HG03095 (cell line): ENCODE results near the gene SLC9A5.

Experiments
- ATAC-seq: cut with Tn5 transposase; IDR thresholded peaks from one replicate; pipeline ENCODE4 v1.9.1; 2021; ENCODE audit warnings: moderate library complexity; ENCODE audit not compliant: unreplicated experiment

Gene SLC9A5

DNA sequence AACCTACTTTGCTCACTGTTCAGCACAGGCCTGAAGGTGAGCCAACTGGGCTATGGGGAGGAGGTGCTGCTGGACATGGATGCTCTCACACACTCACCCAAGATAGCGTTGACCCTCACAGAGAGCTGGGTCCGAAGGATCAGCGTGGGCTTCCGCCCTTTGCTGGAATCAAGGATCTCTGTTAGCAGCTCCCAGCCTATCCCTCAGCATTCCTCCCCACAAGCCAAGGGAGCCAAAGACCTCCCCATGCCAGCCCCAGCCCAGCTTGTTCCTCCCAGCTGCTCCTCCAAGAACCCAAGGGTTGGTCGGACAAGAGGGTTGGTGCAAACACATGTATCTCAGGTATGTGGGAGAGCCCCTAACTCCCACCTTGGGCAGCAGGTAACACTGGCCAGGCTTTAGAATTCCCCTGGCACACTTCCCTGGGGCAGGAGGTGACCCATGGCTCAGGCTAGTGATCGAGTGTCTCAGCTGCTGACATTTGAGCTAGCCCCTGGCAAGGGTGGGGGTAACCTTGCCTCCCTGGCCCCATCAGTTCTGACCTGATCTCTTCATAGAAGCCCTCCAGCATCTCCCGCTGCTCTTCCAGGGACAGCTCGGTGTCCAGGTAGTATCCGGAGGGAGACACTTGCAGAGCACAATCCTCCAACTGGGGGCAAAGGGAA is 9.8 kb upstream of the SLC9A5 start:
- no peak for ATAC-seq

DNA sequence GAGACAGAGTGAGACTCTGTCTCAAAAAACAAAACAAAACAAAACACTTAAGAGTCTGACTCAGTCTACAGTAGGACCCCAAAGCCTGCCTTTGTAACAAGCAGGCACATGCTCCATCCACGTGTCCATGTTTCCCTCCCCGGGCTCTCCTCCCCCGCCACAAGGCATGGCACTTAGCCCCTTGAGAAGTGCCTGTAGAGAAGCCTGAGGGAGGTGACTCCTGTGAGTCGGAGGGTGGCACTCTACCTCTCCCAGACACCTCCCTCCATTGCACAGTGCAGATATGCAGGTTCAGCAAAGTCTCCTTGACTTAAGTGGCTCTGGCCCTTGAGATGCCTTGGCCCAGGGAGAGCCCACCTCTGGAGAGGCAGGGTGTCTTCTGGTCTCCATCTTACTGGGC is 8.3 kb upstream of the SLC9A5 start:
- no peak for ATAC-seq

DNA sequence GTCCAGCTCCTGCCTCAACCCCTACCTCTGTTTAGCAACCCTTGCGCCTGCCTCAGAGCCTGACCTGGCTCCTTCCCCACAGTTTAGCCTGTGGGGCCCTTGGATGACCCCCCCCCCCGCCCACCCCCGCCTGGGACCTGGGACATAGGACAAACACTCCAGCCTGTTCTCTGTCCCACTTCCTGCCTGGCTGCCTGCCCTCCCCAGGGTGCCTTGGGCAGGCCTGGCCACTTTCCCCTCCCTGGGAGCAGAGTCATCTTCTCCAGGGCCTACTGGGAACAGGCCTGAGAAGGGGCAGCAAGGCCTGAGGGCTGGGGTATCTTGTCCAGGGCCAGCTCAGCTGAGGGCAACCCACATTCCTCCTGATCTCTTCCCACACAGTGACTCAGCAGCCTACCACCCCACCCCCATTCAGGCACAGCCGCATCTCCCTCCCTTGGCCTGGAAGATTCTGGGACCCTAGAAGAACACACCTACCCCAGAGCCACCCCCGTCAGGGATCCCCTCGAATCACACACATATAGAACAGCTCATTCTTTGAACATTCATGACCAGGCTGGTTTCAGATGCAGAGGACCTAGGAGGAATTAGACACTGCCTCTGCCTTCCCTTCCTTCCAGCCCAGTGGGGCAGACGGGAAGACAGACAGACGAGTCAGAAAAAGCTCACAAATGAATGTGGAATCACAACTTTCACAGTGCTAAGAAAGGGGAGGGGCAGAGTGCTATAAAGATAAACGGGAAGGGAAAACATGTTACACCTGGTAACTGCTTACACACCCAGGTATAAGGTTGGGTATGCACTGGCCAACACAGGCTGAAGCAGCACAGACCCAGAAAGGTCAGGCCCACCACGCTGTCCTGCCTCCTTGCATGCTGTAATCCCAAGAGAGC is 7.5 kb upstream of the SLC9A5 start:
- ATAC-seq = no peak

DNA sequence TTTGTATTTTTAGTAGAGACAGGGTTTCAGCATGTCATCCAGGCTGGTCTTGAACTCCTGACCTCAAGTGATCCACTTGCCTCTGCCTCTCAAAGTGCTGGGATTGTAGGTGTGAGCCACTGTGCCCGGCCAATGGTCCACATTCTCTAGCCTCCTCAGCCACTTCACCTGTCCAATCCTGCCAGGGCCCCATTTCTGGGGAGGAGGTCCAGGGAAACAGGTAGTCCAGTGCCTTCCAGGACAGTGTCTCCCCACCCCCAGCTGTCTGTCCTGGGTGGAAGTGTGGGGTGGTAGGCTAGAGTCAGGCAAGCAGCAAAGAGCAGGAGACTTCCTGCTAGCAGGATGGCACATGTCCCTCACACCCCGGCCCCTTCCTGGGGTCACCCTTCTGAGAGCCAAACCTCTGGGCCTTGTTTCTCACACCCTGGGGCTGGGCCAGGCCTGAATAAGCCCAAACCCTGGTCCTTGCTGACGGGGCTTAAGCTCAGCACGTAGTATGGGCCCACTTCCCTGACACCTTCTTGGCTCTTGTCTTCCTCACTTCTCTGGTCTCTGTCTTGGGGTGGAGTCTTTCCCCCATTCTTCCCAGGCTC is 6.5 kb upstream of the SLC9A5 start:
- no peak for ATAC-seq

DNA sequence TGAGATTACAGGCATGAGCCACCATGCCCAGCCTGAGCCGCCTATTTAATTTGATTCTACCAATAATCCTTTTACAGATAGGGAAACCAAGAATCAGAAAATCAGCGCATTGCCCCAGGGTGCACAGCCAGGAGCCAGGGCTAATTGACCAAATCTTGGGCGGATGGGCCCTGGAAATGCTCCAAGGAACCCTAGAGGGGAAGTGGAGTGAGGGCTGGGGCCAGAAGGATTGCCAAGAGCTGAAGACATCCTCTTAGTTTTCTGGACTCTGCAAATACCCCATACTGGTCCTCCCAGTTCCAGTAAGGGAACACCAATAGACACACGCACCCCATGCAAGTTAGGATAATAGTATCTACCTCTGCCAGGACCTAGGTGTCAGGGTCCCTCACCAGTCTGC is 5.3 kb upstream of the SLC9A5 start:
- no peak for ATAC-seq

DNA sequence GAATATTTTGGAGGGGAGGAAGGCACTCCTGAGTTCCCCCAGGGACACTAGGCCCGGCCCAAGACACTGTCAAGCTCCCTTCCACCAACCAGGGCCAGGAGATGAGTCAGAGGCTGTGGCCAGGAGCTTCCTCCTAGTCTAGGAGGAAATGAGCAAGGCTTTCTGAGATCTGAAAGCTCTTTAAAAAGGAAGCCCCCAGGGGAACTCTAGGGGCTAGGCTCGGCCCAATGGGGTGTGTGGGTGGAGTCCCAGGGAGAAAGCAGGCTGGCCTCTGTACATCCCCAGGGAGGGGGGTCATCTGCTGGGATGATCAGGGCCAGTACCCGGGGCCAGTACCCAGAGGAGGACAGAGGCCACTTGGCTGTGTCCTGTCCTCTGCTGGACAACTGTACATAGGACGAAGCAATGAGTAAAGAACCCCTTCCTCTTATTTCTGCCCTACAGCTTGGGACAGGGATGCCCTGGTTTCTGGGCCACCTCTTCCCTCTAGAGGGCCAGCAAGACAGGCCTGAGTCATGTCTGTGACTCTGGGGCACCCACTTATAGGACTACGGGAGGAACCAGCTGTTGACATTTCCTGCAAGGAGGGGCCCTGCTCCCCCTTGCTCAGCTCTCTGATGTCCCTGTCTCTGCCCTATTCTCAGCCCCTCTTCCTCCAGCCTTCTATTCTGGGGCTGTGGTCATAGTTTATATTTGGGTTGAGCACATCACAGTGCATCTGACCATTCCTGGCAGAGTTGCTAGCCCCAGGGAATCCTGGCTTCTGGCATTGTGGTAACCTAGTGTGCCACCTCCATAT is 4.2 kb upstream of the SLC9A5 start:
- peak; percentile 50 for ATAC-seq

DNA sequence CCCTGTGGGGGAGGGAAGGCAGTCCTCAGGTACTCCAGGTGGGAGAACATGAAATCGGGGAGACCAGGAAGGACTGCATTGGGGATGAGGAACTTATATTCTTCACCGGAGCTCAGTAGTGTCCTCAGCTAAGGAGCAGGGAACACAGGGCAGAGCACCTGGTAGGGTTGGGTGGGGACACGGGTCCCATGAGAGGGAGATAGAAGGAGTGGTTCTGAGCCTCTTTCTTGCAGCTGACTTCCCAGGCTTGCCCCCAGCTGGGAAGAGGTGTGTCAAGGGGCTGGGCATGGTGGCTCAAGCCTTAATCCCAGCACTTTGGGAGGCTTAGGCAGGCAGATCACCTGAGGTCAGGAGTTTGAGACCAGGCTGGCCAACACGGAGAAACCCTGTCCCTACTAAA is 3.6 kb upstream of the SLC9A5 start:
- no peak for ATAC-seq

DNA sequence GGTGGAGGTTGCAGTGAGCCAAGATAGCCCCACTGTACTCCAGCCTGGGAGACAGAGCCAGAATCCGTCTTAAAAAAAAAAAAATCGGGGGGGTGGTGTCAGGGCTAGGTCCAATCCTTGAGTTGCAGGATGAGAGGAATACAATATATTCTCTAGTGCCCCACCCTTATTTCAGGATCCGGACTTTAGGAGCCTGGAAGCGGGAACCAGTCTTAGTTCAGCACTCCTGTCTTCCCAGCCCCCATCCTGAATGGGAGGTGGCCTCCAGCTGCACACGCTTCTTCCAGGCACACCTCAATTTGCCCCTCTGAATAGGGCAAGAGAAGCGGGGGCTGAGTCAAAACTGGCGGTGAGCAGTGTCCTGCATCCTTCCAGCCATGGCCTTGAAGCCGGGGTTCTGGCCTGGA is 3.1 kb upstream of the SLC9A5 start:
- no peak for ATAC-seq

DNA sequence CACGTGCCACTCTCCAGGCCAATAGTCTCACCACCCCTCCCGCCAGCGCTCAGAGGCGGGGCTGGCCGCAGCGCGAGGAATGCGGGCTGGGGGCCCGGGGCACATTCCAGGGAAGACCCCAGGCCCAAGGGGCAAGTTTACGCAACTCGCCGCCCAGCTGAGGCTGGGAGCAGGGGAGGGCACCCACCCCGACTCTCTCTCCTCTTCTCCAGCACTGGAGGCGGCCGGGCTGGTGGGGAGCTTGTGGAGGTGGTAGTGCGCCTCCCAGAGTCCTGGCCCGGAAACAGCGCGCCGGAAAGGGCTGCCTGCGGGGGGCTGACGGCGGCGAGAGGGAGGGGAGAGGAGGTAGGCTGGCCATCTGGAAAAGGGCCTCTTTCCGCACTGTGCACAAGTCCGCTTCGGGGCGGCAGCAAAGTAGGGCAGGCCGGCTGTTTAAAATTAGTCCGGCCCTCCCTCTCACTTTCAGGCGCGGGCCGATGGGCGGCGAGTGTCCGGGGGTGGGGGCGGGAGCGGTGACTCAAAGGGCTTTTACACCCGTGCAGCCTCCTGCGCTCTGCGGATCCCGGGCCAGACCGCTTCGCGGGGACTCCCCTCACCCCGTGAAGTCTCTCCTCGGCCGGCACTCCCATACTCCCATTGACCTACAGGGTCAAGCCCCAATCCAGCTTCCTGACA is 2.6 kb upstream of the SLC9A5 start:
- ATAC-seq = no peak

DNA sequence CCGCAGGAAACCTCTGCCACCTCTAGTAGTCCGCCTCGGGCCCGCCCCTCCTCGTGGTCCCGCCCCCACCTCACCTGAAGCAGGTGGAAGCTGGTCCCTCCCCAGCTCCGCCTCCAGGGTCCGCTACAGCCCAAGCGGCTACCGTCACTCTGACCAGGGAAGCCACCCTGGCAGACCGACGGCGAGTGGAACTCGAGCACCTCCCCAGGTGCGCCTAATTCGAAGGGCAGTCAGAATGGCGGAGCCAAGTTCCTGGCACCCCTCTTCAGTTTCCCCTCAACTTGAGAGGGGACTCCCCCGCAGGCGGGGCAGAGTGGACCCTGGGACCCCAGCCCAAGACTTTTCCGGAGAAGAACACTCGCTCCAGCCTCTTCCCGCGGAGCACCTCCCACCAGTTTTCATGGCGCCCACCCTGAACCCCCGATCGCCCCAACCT is 2.0 kb upstream of the SLC9A5 start:
- no peak for ATAC-seq

DNA sequence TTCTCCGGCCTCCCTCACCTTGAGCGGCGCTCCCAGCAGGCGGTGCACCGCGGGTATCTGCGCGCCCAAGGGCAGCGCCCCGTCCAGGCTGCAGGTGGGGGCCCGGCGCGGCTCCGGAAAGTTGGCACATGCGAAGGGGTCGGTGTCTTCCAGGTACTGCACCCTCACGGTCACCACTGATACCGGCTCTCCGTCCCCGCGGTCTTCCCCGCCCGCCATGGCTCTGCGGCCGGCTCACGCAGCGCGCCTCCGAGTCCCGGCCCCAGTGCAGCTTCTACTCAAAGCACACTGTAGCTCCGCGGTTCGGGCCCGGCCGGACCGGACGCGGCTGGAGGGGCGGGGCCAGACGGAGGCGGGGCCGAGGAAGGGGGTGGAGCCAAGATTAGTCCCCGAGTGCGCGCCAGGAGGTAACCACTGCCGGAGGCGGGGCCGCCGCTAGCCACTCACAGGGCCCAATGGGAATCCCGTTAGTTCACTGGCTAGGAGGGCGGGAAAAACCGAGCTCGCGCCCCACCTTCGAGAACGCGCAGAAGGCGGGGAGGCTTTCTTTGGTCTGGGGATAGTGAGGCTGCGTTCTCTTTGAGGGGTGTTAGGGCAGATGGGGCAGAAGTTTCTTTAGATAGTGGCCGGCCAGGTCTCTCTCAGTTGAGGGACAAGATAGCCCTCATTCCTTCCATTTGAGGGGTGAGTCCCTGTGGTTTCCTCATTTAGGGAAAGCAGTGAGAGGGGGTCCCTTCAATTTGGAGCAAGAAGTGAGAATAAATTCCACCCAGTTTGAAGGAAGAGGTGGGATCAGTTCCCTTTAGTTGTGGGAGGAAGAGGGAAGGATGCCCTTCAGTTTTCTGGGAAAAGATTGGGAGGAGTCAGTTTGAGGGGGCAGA is 1.3 kb upstream of the SLC9A5 start, which contains the start of gene FHOD1:
Gene FHOD1, minus strand, starts transcription at position 290 of the 881 bp plus-strand sequence. Its CDS starts 71 bp downstream, at position 219.
- peak; percentile 35 for ATAC-seq

DNA sequence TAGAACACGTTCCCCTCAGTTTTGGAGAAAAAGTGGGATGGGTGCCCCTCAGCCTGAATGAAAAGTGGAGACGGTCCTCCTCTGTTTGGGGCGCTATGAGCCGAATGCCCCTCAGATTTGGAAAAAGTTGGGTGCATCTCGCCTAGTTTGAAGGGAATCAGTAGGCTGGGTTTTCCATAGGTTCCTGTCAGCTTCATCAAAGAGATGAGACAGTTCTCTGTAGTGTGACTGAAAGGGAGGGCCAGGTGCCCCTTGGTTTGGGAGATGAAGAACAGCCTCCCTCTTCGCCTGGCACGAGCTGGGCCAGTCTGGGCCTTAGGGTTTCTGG is 742 bp upstream of the SLC9A5 start:
- ATAC-seq = no peak

DNA sequence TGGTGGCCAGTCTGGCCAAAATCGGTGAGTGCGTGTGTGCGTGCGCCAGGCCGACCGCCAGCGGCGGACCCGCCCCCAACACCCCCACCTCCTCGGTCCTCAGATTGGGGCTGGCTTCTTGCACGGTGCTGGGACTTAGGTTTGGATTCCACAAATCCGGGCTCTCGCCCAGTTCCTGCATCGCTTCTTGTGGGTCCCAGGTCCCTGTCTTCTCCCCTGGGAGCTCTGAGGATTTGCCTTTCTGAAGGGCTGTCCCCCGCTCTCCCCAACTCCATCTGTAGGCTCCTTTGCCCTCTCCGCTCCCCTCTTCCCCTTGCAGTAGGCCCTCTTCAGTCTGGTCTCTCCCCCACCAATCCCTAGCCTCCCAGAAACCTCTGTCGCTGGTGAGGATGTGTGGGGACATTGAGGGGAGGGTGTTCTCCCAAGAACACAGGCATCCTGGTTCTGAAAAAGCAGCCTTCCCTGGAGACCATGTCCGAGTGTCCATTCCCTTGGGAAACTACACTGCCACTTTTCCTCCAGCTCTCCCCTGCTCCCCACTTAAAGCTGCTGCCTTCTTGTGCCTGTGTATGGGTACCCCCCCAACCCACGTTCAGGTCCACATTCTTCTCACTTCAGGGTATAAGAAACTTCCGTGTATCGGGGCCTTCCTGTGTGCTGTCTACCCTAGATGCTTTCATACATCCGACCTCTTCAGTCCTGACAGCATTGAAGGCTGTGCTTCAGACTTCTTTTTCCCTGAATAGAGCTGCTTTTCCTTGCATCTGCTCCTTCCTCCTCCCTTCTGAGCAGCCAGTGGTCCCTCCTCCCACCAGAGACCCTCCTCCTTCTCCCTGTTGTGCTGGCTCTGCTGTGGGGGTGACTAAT is 632 bp downstream of the SLC9A5 start:
- ATAC-seq = no peak

DNA sequence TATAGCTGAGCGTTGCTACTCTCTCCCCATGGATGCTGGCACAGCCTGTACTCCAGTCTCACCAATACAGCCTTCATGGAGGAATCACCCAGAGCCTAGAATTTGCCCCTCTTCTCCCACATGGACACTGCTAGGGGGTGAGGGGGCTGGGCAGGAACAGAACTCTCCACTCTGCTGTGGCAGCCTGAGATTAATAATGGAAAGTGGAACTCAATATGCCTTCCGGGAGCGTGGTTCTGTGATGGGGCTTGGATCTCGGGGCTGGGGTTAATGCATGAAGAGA is 1.2 kb downstream of the SLC9A5 start:
- ATAC-seq = no peak

DNA sequence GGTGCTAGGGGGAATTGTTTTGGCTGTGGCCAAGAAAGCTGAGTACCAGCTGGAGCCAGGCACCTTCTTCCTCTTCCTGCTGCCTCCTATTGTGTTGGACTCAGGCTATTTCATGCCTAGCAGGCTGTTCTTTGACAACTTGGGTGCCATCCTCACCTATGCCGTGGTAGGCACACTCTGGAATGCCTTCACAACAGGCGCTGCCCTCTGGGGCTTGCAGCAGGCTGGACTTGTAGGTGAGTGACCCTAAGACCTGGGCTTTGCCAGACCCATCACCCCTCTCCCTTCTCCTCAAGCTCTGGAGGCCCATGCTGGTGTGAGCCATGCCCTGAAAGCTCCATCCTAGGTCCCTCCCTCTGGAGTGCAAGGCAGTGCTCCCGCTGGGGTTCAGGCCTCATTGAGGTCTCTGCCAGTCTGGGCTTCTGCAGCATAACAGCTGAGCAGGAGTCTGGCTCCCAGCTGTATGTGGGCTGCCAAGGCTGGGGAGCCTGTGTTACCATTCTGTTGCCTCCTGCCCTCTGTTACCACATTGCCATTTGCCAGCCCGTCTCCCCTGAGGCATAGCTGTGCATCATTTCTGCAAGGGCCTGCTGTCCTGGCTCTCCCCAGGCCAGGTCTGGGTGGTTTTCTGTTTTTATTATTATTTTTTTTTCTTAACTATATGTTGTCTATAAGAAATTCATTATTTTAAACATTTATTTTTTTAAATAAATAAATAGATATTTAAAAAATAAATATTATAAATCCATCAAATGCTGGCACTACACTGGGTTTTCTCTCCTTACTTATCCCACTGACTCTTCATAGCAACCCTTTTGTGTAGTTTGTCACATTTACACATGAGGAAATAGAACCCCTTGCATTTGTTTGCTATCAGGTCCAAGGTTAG is 4.1 kb downstream of the SLC9A5 start:
- no peak for ATAC-seq

DNA sequence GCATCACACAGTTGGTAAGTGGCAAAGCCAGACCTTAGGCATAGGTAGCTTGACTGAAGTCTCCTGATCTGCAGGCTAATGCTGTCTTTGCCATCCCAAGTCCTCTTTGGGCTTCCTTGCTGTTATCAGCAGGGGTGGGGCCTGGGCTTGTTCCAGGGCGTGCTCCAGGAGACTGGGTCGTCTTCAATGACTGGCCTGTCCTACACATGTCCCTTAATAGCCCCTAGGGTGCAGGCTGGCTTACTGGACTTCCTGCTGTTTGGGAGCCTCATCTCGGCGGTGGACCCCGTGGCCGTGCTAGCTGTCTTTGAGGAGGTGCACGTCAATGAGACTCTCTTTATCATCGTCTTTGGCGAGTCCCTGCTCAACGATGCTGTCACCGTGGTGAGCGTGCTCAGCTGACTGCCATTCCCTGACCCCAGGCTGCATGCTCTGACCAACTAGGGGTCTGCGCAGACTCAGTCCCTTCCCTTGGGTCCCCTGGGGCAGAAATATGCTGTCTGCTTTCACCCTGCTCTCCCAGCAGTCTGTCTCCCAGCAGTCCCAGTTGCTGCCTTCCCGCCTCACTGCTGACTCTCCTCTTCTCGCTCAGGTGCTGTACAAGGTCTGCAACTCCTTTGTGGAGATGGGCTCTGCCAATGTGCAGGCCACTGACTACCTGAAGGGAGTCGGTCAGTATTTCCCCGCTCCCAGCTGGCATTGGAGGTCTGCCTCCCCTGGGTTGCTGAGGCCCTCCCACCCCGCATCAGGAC is 6.2 kb downstream of the SLC9A5 start:
- ATAC-seq = no peak

DNA sequence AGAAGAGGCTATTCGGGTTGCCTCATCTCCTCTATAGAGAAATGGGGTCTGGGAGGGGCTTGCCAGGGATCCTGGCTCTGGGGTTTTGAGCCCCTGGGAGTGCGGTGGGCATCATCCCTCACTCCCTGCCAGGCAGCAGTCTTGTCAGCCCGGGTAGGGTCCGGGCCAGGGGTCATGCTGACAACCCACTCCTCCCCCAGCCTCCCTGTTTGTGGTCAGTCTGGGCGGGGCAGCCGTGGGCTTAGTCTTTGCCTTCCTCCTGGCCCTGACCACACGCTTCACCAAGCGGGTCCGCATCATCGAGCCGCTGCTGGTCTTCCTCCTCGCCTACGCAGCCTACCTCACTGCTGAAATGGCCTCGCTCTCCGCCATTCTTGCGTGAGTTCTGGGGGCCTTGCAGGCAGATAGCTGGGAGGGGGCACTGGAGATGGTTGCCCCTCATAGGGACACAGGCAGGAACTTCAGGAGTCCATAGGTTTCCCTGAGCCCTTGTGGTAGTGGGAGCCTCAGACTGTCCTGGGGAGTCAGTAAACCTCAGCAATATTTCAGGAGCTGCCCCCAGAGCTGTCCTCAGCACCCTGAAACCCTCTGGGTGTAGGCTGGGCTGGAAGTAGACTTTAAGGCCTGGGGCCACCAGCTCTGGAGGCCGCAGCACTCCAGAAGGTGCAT is 6.9 kb downstream of the SLC9A5 start:
- no peak for ATAC-seq
